ENCODE results near the gene MTG2. TPM values are rescaled to one million over a fixed set of nuclear protein-coding genes. Genes with fewer than 3 reads are reported as not detected.

Gene MTG2
- total RNA-seq, 1 donor from 2014 or later = 26.6 TPM

- intact Hi-C loops (cut with DNase I) = loop anchor here (5.0 kb wide), 1 partner anchor 146 kb away; no protein-coding TSS in a partner anchor
- no peak for DNase-seq (ENCODE audit: low spot score)
Measured at GRCh38 chr20:62158088-62158400, 24.8 kb upstream of the MTG2 start.

- DNase-seq (ENCODE audit: low spot score) = no peak
- intact Hi-C loops (cut with DNase I) = loop anchor here (5.0 kb wide), 1 partner anchor 146 kb away; no protein-coding TSS in a partner anchor
Measured at GRCh38 chr20:62158541-62158940, 24.3 kb upstream of the MTG2 start.

GRCh38 chr20:62159052-62159451 is 23.8 kb upstream of the MTG2 start:
- no peak for DNase-seq (ENCODE audit: low spot score)
- intact Hi-C loops (cut with DNase I) = loop anchor here (5.0 kb wide), 1 partner anchor 147 kb away; no protein-coding TSS in a partner anchor

GRCh38 chr20:62159839-62160238 is 23.0 kb upstream of the MTG2 start:
- intact Hi-C loops (cut with DNase I) = loop anchor here (5.0 kb wide), 1 partner anchor 148 kb away; no protein-coding TSS in a partner anchor
- no peak for DNase-seq (ENCODE audit: low spot score)

GRCh38 chr20:62160253-62160652 is 22.6 kb upstream of the MTG2 start:
- DNase-seq (ENCODE audit: low spot score) = no peak
- intact Hi-C loops (cut with DNase I) = no loop called here

- DNase-seq (ENCODE audit: low spot score) = no peak
- intact Hi-C loops (cut with DNase I) = no loop called here
Measured at GRCh38 chr20:62160876-62161275, 22.0 kb upstream of the MTG2 start.

GRCh38 chr20:62161347-62161746 is 21.5 kb upstream of the MTG2 start:
- DNase-seq (ENCODE audit: low spot score) = no peak
- intact Hi-C loops (cut with DNase I) = no loop called here

- intact Hi-C loops (cut with DNase I) = no loop called here
- DNase-seq (ENCODE audit: low spot score) = no peak
Measured at GRCh38 chr20:62162765-62163484, 19.9 kb upstream of the MTG2 start.

GRCh38 chr20:62163485-62163865 is 19.4 kb upstream of the MTG2 start:
- no peak for DNase-seq (ENCODE audit: low spot score)

GRCh38 chr20:62163986-62164762 is 18.7 kb upstream of the MTG2 start:
- DNase-seq (ENCODE audit: low spot score) = no peak
- intact Hi-C loops (cut with DNase I) = no loop called here

More at GRCh38 chr20:62163485-62163865, 19.4 kb upstream of the MTG2 start:
- intact Hi-C loops (cut with DNase I) = no loop called here

GRCh38 chr20:62164879-62165761 is 17.7 kb upstream of the MTG2 start:
- DNase-seq (ENCODE audit: low spot score) = no peak
- intact Hi-C loops (cut with DNase I) = no loop called here

GRCh38 chr20:62165762-62166399 is 16.9 kb upstream of the MTG2 start:
- DNase-seq (ENCODE audit: low spot score) = no peak

GRCh38 chr20:62167474-62167873 is 15.4 kb upstream of the MTG2 start:
- intact Hi-C loops (cut with DNase I) = no loop called here

More at GRCh38 chr20:62165762-62166399, 16.9 kb upstream of the MTG2 start:
- intact Hi-C loops (cut with DNase I) = no loop called here

GRCh38 chr20:62168061-62168460 is 14.8 kb upstream of the MTG2 start:
- no peak for DNase-seq (ENCODE audit: low spot score)

More at GRCh38 chr20:62167474-62167873, 15.4 kb upstream of the MTG2 start:
- DNase-seq (ENCODE audit: low spot score) = no peak

GRCh38 chr20:62168890-62169435 is 13.9 kb upstream of the MTG2 start:
- intact Hi-C loops (cut with DNase I) = no loop called here
- DNase-seq (ENCODE audit: low spot score) = no peak

More at GRCh38 chr20:62168061-62168460, 14.8 kb upstream of the MTG2 start:
- intact Hi-C loops (cut with DNase I) = no loop called here

GRCh38 chr20:62170536-62170935 is 12.3 kb upstream of the MTG2 start:
- intact Hi-C loops (cut with DNase I) = no loop called here
- no peak for DNase-seq (ENCODE audit: low spot score)

GRCh38 chr20:62171245-62171644 is 11.6 kb upstream of the MTG2 start:
- intact Hi-C loops (cut with DNase I) = no loop called here
- DNase-seq (ENCODE audit: low spot score) = no peak

GRCh38 chr20:62172666-62173065 is 10.2 kb upstream of the MTG2 start:
- intact Hi-C loops (cut with DNase I) = no loop called here
- no peak for DNase-seq (ENCODE audit: low spot score)
